D341Med (cell line): ENCODE results near the gene SUMO1.
"Not testable (repeated sequence)": the region's sequence is repeated elsewhere in the genome, so short reads cannot be mapped to it uniquely, and the experiment has no call there.

Source experiments
- DNase-seq: peaks from one replicate; pipeline ENCODE4 v3.0.0; 2012; ENCODE audit warnings: low spot score

SUMO1 gene

DNA sequence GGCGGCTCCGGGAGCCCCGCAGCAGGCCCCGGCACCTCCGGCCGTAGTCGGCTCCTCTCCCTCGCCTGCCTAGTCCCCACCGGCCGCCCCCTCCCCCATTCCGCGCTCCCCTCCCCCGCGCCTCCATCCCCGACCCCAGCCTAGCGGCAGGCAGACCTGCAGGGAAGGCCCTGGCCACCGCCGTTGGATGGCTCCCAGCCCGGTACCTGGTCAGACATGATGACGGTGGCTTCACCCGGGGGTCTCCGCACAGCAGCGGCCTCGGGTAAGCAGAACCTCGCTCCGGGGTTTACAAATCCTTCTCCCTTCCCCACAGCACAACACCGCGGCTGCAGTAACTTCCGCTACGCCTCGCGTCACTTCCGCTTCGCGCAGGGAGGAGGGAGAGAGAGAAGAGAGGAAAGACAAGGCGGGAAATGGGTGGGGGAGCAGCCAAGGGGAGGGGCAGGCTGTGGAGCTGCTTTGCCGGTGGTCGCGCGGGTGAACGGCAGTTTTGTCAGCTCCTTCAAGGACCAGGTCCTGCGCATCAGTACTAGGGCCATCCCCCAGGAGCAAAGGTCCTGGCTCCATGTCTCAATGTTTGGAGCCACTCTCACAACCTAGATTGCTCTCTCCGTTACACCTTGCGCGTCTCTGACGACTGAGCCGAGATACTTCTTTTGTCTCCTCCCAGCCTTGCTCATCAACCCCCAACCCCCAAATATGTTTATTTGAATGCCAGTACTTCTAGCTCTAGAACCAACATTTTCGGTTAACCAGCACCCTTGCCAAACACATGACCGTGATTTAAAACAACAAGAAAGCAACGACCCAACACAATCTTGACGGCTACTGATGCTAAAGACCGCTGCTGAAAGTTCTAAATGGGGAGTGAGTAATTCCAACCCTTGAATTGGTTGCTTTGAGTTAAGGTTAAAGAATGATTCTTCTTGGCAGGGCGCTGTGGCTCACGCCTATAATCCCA, at the start of gene SUMO1:
TSS of gene SUMO1 (minus strand) at position 364 of the 964 bp plus-strand sequence. CDS start at position 218, 146 bp downstream.
- DNase-seq, result peak; percentile 91

DNA sequence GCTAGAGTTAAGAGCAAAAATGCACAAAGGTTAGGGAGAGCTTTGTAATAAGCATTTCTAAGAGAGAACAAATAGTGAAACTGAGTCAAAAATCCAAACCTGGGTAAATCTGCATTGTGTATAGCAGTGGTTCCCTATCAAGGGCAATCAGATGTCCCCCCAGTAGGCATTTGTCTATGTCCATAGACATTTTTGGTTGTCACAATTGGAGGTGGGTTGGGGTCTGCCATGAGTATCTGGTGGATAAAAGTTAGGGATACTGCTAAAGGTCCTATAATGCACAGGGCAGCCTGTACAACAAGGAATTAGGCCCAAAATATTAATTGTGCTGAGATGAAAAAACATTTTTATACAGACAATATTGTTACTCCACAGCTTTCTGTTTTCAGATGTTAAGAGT, 48.2 kb upstream of the SUMO1 start:
- no peak for DNase-seq

DNA sequence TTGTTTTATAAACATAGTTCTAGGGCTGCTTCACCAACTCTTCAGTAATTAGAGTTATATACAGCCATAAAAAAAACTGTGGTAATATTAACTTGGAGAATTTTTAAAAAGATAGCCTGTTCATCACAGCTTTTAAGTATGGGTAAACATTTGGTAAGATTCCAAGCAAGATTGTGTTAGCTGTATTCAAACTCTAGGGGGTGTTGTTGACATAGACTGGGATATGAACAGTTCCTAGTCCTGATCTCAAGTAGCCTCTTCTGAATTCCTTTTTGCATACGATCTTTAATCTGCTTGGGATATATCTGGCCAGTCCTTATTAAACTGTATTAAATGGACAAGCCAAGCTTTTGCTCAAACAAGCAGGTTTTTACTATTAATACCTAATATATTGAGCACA, 40.5 kb upstream of the SUMO1 start:
- peak; percentile 48 for DNase-seq

DNA sequence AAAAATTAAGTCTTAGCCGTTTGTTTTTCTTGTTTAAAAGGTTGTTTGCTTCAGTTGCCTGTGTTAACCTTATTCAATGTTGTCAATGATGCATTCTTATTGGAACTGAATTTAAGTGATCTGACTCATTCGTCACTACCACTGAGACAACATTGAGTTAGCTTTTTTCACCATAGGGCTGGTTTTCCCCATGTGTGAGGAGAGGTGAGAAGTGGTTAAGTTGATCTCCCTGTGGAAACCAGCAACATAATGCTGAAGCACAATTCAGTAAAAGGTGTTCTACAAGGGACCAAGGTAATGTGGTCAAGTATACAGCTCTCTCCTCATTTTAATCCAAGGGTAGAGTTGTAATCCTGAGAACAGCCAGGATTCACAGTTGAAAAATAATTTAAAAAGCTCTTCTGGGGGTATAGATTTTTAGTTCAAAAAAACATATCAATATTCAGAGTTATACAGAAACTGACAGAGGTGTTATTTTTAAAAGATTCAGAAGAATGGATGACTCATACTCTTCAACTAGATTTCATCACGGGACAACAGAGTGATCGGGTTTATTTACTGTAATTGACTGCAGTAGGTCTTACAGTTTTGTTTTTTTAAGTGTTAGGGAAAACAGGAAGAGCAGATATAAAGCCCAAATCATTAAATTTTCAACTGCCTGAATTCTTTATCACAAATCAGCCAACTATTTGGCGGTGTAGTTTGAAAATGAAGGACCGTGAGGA, 39.8 kb upstream of the SUMO1 start:
- no peak for DNase-seq

DNA sequence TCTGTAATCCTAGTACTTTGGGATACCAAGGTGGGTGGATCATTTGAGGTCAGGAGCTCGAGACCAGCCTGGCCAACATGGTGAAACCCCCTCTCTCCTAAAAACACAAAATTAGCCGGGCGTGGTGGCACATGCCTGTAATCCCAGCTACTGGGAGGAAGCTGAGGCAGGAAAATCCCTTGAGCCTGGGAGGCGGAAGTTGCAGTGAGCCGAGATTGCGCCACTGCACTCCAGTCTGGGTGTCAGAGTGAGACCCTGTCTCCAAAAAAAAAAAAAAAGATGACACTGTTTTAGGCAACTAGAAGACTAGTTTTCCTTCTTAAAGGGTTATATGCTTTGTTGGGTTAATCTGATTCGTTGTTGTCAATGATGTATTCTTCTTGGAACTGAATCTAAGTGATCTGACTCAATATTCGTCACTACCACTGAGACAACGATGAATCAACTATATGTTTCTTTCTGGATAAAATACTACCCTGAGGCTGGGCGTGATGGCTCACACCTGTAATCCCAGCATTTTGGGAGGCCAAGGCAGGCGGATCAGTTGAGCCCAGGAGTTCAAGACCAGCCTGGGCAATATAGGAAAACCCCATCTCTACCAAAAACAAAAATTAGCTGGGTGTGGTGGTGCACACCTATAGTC, 37.8 kb upstream of the SUMO1 start:
- not testable (repeated sequence) for DNase-seq

DNA sequence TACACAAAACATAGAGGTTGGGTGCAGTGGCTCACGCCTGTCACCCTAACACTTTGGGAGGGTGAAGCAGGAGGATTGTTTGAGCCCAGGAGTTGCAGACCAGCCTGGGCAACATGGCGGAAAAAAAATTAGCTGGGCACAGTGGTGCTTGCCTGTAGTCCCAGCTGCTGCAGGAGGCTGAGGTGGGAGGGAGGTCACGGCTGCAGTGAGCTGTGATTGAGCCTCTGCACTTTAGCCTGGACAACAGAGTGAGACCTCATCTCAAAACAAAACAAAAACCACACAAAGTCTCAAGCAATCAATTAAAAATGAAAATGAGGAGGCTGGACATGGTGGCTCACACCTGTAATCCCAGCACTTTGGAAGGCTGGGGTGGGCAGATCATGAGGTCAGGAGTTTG, 32.1 kb upstream of the SUMO1 start:
- DNase-seq, result no peak

DNA sequence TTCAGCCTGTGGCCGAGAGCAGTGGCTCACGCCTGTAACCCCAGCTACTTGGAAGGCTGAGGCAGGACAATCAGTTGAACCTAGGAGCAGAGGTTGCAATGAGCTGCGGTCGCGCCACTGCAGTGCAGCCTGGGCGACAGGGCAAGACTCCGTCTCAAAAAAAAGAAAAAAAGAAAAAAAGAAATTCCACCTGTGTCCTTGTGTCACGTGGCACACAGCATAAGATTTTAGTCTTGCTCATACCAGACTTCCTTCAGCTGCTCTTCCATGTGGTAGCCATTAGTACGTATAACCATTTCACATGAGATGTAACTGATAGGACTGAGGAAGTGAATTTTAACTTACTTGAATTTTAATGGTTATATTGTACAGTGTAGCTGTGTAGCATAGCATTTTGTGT, 31.2 kb upstream of the SUMO1 start:
- no peak for DNase-seq

DNA sequence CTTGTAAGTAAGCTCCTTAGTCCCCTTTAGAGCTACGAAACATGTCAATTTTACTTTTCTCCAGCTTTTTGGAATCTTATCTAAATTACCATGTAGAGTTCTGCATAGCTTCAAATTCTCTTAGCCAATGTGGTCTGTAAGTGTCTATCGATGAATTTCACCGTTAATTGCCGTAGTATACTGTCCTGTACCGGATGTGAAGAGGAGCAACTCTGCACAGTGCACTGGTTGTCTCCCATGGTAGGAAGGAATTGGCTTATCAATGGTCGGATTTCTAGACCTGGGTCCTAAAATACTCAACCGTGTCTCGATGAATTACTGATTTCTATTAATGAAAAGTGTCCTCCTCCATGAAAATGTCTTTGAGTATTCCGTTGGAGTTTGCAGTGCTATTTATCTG, 29.1 kb upstream of the SUMO1 start:
- no peak for DNase-seq

DNA sequence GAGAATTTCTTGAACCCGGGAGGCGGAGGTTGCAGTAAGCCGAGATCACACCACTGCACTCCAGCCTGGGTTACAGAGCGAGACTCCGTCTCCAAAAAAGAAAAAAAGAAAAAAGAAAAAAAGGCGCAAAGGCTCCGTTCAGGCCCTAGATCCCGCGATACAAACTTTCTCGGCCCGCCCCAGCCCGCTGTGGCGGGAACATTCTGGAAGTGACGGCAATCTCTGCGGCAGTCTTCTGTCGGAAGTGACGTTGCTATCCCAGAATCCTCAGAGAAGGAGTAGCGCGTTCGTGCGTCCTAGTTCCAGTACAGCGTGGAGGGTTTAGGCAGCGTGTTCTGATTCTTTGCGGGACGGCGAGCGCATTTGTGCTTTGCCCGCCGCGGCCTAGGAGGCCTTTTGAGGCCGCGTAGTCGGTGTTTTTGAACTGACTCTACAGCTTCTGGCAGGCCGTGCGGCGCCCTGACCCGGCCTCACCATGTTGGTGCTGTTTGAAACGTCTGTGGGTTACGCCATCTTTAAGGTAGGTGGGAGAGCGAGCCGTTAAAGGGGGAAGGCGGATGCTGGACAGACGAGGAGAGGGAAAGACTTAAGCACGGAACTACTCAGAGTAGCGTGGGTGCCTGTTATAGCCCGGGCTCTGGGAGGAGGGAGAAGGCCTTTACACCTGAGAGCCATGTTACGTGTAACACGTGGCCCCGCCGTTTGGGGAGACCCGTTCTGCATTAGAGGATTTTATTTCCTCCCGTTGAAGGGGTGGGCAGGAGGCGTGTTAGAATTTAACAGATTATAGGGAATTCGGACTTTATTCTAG, 27.3 kb upstream of the SUMO1 start, which contains the start of gene NOP58:
TSS of gene NOP58 (plus strand) at position 297 of the 811 bp plus-strand sequence. CDS start at position 476, 179 bp downstream.
- peak; percentile 91 for DNase-seq

DNA sequence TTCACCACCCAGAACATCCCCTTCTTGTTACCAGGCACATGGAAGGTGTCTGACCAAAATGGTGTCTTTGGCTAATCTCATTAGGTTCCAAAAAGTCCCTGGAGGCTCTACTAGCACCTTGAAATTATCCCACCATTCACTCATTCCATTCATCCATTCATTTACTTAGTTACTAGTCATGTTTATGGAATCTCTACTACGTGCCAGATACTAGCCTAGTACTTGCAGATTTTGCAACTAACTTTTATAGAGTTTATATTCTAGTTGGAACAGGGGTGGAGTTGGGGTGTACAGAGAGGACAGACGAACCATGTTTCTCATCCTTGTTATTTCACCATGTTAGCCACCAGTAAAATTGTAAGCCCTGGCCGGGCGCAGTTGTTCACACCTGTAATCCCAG, 23.1 kb upstream of the SUMO1 start:
- no peak for DNase-seq

DNA sequence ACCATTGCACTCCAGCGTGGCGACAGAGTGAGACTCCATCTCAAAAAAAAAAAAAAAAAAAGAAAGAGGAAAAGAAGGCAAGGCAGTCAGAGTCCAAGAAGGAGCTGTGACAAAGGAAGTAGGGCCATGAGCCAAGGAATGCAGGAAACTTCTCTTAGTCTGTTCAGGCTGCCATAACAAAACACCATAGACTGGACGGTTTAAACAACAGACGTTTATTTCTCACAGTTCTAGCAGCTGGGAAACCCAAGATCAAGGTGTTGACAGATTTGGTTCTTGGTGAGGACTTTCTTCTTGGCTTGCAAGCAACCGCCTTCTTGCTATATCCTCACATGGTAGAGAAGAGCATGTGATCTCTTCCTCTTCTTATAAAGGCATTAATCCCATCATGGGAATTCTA, 13.1 kb upstream of the SUMO1 start:
- no peak for DNase-seq

DNA sequence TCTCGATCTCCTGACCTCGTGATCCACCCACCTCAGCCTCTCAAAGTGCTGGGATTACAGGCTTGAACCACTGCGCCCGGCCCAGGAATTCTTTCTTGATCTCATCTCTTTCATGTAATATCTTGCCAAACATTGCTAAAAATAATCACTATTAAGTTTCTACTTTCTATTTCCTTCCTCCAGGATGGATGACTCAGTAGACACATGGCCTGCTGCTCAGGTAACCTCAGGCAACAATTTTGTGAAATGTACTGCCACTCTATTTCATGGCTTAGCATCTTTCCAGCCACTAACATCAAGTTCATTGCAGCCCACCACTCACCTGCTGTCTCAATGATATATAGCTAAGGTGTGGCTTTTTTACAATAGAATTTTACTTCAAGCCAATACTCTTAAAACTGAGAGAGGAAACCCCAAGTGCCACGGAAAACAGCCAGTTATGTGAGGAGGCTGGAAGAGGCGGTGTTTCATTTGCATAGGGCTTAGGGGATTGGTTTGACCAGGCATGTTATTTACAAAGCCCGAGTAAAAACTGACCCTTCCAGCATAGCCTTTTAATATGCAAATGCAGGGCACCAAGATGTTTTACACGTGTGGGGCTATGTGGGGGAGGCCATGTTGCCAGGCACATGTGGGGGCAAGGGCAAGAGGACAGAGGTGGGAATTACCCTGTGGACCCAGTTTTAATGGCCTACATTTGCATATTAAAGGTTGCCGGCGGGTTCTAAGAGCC, 11.3 kb upstream of the SUMO1 start:
- no peak for DNase-seq

DNA sequence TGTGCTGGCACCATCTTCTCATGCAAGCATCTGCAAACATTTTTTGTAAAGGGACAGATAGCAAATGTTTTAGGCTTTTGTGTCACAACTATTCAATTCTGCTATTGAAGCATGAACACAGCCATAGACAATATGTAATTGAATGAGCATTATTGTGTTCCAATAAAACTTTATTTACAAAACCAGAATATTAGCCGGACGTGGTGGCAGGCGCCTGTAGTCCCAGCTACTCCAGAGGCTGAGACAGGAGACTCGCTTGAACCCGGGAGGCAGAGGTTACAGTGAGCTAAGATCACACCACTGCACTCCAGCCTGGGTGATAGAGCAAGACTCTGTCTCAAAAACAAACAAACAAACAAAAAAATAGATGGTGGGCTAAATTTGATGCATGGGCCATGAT, 9.3 kb upstream of the SUMO1 start:
- DNase-seq, result not testable (repeated sequence)

DNA sequence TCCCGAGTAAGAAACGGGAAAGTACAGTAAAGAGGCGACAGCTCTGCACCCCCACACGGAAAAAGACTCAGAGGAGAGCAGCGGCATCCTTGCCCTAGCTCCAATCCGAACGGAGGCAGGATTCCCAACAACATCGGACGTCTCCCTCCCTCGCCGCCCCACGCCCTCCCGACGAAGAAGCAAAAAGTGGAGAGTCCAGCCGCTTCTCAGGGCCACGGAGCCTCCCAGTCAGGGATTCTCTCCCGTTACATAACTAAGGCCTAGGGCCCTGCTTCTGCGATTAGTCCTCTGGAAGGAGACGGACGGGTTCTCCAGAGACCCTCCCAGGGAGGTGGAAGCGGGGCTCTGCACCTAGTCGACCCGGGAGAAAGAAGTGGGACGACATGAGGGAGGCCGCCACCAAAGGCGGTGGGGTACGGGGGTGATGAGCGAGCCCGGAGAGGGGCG, 587 bp downstream of the SUMO1 start:
- DNase-seq, result no peak

DNA sequence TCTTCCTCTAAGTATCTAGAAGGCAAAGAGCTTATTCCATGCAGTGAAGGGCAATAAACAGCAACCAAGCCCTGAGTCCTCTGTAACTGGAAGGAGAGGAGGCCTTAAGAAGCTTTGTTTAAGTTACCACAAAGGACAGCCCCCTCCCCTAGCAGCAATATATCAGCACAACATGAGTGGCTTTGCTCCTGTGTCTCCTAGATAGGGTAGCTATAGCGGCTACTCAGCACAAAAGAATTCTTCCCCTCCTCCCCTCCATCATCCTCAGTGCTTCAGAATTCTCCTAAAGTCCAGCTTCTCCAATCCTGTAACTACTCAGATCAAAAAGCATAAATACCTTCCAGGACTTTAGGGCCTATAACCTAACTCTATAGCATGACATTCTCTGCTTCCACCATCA, 16.5 kb downstream of the SUMO1 start:
- DNase-seq, result no peak

DNA sequence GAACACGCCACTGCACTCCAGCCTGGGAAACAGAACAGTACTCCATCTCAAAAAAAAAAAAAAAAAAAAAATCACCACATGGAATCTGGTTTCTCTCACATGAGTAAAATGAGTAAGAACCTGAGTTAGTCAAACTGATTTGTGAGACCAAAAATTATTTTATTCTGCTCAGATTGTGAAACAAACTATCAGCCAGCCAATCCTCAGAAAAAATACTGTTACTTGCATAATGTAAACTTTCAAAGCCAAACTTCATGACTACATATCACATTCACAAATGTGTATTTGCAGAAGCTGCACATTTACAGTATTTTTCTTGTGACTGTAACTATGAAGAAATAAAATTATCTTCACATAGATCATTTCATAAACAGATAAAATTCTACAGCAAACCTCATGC, 23.2 kb downstream of the SUMO1 start:
- no peak for DNase-seq

DNA sequence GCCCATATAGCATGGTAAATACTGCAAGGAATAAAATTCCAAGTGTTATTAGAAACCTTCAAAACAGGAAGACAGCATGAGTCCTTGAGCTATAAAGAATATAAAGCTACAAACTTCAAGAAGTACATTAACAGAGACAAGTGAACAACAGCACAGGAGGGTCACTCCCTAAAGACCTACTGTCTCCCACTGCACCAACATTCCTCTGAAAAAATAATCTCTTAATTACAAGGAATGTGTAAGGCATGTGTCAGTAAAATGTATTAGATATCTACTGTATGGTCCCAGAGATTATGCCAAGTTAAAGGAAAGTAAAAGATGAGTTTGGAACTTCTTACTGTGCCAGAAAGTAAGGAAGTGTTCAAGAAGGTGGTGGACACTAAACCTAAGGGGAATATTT, 29.9 kb downstream of the SUMO1 start:
- DNase-seq, result no peak

DNA sequence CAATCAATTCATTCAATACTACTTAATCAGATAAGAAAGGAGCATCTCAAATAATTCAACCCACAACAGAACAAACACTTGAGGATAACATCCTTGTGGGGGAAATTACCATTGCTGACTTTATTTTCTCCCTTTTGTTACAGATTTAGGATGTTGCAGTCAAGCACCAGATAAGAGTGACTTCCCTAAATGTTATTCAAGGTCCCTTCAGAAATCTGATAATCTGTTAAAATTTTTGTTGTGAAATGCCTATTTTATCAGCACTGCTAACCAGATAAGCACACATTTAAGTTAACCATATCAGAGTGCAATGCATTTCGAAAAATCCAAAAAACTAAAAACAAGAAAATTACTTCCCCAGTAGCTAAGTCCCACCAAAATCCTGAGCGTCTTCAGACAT, 33.5 kb downstream of the SUMO1 start:
- DNase-seq, result no peak

DNA sequence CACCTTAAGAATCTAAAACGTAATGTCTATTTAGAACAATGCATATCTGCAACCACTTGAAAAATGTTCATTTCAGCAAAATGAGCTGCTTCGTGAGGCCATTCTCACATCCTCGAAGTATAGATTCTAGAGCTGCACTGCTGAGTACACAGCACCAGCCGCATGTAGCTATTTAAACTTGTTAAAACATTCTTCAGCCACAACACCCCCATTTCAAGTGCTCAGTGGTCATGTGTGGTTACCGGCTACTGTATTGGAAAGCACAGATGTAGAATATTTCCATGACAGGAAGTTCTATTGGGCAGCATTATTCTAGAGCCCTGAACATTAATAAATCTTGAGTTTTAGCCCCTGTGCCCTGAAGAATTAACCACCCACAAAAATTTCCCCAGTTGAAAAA, 35.0 kb downstream of the SUMO1 start:
- no peak for DNase-seq

DNA sequence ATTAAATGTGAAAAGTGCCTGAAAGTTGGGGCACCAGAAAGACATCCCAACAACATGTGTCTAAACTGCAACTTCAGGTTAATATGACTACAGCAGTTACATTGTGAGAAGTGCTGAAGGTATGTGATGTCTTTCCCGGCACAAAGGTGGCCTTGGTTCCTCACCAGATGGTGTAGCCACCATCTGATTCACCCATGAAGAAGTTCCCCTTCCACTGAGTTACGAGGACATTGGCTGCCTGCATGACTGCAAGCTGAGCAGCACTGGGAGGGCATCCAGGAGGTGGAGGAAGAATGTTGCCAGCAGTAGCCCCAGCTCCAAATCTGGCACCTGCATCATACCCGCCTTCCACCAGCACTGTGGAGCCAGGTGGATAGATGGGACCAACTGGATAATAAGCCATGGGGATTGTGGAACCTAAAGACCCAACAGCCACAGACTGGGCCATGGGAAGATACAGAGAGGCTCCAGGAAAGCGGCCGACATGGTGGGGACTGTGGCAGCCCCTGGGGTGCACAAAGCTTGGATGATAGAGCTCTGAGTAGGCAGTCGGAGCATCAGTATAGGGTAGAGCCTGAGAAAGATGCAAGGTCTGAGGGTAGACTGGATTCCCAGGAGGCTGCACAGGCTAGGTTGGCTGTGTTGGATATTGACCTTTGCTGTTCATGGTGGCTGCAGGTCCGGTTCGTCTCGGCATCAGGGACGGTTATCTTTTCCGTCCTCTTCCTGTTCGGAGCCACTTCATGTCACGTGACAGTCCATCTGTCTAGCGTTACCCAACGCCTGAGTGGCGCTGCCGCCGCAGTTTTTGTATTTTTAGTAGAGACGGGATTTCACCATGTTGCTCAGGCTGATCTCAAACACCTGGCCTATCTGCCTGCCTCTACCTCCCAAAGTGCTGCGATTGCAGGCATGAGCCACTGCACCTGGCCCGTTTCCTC, 36.9 kb downstream of the SUMO1 start:
- DNase-seq, result no peak
